Measurements from ENCODE around the gene CRYGN.

CRYGN gene

GRCh38 chr7:151438864-151439601, 908 bp downstream of the CRYGN start:
- DNase-seq (ENCODE audit: low read depth in 2 of 2): no peak

GRCh38 chr7:151437866-151438516, 1.9 kb downstream of the CRYGN start:
- DNase-seq (ENCODE audit: low read depth in 2 of 2): no peak

GRCh38 chr7:151437159-151437553, 2.8 kb downstream of the CRYGN start:
- no peak for DNase-seq (ENCODE audit: low read depth in 2 of 2)

GRCh38 chr7:151436446-151437158, 3.3 kb downstream of the CRYGN start:
- DNase-seq (ENCODE audit: low read depth in 2 of 2): no peak

DNA sequence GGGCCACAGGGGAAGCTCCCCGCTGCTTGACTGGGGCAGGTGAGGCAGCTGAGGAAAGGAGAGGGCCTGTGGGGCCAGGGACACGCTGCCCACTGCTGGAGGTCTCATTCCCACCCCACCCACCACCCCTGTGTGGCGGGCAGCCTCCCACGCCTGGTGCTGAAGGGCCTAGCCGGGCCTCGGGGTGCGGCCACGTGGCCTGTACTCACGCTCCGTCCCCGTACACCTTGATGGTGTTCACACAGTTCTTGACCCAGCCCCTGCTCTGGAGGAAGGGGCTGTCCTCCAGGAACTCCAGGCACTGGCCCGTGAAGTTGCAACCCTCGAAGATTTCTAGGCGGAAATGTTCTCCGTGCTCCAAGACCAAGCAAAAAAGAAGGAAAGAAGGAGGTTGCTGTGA, 4.0 kb downstream of the CRYGN start:
- DNase-seq (ENCODE audit: low read depth in 2 of 2): no peak

GRCh38 chr7:151435103-151435916, 4.6 kb downstream of the CRYGN start:
- no peak for DNase-seq (ENCODE audit: low read depth in 2 of 2)

DNA sequence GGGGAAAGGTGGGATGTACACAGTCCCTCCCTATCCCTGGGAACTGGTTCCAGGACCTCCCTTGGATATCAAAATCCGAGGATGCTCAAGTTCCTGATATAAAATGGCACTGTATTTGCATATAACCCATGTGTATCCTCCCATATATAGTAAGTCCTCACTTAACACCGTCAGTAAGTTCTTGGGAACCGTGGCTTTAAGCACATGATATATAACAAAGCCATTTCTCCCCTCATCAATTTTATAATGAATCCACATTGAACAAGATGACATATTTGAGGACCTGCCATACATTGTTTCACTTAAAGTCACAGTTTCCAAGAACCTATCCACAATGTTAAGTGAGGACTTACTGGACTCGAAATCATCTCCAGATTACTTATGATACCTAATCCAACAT, 5.4 kb downstream of the CRYGN start:
- DNase-seq (ENCODE audit: low read depth in 2 of 2): no peak

DNA sequence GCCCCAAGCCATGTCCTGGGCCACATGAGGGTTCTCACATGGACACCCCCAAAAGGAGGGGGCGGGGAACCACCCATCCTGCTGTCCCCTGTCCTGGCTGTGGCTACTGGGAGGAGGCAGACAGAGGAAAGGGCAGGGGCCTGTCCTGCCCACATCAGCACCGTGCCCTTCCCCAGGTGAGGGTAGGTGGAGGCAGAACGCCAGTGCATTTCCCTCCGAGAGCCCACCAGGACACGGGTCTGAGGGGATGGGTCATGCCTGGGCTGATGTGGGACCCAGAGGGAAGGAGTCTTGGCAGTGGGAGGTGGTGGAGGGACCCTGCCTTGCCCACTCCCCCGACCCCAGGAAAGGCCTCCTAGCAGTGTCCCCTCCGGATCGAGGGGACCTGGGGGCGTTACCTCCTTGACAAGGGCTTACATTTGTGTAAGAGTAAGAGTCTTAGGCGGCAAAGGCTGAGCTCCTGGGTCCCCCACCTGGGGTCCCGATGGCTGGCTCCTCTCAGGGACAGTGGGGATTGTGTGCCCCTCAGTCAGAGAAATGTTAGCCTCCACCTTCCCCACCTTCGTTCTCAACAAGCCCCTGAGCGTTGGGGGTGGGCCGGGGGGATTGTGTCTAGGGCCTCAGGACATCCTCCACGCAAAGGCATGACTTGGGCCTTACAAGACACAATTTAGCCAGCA, 6.1 kb downstream of the CRYGN start:
- DNase-seq (ENCODE audit: low read depth in 2 of 2): no peak

- peak; percentile 34 to 35 for DNase-seq (ENCODE audit: low read depth in 2 of 2)
Observed at GRCh38 chr7:151432658-151433521, 7.1 kb downstream of the CRYGN start.

GRCh38 chr7:151431768-151432311, 8.1 kb downstream of the CRYGN start:
- no peak for DNase-seq (ENCODE audit: low read depth in 2 of 2)

GRCh38 chr7:151431281-151431767, 8.6 kb downstream of the CRYGN start:
- DNase-seq (ENCODE audit: low read depth in 2 of 2): no peak

DNA sequence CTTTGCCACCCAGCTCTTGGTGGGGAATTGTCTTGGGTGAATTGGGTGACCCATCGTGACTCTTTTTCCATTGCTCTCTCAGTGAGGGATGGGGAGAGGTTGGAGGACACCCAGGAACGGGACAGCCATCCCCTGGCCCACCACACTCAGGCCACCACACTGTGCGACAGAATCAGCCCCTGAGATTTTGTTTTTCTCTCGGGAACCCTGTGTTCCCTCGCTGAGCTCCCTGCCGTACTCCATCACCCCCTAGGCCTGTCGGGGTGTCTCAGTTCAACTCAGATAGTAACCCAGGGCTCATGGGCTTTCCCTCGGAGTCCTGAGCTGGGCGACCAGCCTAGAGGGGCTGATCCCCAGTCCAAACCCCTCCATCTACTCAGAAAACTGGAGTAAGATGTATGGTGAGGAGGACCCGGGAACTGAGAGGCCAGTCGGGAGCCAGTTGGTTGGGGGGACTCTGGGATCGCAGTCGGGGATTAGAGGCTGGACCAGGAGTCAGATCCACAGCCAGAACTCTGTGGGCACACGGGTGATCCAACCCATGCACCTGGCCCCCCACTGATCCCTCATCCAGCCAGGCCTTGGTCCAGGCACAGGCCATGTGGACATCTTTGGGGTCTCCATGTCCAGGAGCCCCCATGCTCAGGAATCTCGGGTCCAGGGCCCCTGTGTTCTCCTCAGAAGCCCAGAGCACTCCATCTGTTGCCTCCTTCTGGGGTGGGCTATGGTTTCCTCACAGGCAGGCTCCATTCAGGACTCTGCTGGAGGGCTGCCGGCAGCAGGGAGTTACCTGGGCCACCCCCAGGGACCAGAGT, 9.3 kb downstream of the CRYGN start:
- no peak for DNase-seq (ENCODE audit: low read depth in 2 of 2)

GRCh38 chr7:151429560-151430331, 10.2 kb downstream of the CRYGN start:
- no peak for DNase-seq (ENCODE audit: low read depth in 2 of 2)

- no peak for DNase-seq (ENCODE audit: low read depth in 2 of 2)
Observed at GRCh38 chr7:151429237-151429559, 10.7 kb downstream of the CRYGN start.

DNA sequence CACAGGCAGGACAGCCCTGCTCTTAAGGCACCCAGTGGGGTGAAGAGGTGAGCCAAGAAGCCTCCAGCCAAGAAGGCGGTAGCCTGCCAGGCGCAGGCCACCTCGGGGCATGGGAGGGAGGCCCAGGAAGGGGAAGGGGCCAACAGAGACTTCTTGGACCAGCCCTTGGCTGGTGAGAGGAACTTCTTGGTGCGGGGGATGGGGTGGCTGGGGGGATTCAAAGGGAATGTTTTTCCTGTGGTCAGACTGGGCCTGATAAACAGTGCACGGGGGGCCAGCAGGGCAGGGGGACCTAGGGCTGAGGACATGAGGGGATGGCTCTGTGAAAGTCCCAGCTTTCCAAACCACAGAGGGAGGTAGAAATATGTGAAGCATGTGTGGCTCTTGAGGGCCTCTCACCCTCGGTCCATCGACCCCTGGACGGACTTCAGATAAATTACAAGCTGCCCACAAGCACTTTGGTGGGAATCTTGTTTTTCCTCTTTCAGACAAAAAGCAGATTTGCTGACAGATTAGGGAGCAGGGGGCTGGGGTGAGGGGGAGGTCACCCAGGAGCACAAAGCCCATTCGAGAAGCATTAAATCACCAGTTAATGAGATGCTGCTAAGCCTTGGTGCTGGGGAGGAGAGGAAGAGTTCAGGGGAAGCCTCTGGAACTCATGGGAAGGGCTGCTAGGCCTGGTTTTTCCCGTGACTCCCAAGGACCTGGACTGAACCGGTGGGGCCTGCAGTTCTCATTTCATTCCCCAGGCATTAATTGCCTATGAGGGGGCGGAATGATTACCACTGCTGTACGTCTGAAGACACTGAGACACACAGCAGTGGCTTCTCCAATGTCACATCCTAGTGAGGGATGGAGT, 11.3 kb downstream of the CRYGN start:
- no peak for DNase-seq (ENCODE audit: low read depth in 2 of 2)

DNA sequence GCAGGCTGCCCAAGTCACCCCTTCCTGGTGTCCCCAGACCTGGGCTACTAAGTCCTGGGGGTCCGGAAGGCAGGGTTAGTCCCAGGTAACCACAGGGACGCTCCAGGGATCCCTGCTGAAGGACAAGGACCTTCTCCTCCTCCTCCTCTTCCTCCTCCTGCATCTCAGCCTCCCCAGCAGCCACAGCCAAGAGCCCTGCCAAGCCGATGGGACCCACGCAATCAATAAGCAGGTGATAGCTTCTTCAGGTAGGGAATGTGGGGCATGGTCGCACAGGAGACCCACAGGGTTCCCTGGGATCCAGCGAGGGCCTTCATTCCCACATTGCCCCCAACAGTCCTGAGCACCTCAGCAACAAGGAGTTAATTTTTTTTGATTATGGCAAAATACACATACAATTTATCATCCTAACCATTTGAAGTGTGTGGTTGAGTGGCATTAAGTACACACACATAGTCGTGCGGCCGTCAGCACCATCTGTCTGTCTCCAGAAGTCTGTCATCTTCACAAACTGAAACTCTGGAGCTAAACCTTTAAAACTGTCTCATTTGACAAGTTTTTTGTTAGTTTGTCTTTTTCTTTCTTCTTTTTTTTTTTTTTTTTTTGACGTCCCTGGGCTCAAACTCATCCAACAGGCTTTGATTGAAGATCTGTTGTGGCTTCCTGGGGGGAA, 12.1 kb downstream of the CRYGN start:
- no peak for DNase-seq (ENCODE audit: low read depth in 2 of 2)
